Subcutaneous adipose tissue (tissue), 4 donors: ENCODE data around the gene RIMS3. TPM values are rescaled to one million over a fixed set of nuclear protein-coding genes. Genes with fewer than 3 reads are reported as not detected.

ENCODE experiments used
- CTCF ChIP-seq: fragments of 450-650 bp; IDR thresholded peaks from one replicate; pipeline ENCODE4 v1.5.1; 2016; ENCODE audit warnings: low read depth, mild to moderate bottlenecking, control low read depth, antibody characterized with exemption, moderate library complexity
- total RNA-seq, 4 donors: library from RNA; depleted of rRNA; stranded (reverse); fragments of >200 nt; gene quantifications; one replicate each; pipeline ENCODE4 v1.1.0, GENCODE V29; 2016

RIMS3 gene
- total RNA-seq, 4 donors from 2014 or later = 0.33 to 2.7 (median 2.2) TPM

- TF ChIP-seq CTCF = no peak
These were observed 71.3 kb downstream of the RIMS3 start for GRCh38 chr1:40594187-40594531.

DNA sequence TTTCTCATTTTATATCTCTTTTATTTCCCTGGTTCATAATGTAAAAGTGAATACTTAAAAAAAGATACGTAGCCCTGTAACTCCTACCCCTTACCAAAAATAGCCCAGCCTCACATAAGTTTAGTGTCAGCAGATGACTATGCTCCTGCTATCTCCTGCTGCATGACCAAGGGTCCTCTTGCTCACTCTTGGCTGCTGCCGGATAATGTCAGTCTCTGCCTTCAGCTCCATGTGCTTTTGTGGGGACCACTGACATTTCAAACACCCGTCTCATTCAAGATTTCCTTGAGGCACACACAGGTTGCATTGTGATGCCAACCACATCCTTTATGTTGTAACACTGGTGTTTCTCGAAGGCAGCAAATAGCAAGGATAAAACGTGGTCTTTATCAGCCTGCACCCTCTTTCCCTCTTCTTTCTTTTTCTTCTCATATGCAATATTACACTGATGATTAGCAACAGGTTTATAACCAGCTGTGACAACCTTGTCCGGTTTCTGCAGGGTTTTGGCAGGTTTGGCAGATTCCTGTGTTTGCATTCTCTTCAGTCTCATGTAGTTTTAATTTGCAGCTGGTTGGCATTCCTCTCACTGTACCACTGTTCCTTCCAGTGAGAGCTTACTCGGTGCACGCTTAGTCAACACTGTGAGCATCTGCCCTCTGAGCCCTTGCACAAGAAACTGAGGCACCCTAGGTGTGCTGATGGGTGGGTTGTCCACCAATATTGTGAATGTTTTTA lies 71.9 kb downstream of the RIMS3 start:
- TF ChIP-seq CTCF = no peak

DNA sequence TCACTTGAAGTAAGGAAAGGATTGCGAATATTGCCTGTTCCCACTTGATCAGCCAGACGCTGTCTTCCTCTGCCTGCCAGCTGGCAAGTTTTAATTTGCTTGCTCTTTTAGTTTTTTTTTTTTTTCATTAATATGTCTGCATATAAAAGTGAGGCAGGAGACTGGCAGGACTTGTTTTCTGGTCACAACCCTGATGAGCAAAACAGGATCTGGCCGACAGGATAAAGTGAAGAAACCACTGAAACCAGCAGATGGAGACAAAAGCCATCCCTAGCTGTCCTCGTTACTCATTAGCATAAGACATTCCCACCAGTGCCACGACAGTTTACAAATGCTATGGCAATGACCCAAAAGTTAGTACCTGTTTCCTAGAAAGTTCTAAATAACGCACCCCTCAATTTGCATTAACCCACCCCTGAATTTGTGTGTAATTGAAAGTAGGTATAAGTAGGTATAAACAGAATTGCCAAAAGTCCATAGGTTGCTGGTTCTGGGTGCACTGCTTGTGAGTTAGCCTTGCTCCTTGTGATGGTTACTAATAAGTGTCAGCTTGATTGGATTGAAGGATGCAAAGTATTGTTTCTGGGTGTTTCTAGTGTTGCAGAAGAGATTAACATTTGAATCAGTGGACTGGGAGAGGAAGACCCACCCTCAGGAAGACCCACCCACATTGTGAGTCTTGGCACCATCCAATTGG lies 73.2 kb downstream of the RIMS3 start:
- TF ChIP-seq CTCF = no peak

DNA sequence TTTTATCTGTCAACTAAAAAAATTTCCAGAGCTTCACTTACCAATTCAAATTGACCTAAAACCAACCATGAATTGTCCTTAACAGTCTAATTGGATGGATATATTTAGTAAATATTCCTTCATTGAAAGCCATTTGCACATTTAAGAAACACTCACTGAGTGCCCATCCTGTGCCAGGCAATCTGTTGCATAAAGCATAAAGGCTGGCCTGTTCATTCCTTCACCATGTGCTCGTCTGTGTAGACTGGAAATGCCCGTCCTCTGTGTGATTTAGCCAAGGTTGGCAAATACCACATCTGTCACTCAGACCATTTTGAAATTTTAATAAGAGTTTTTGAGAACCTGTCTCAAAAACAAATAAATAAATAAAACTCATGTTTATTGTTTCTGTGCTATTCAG lies 76.9 kb downstream of the RIMS3 start:
- TF ChIP-seq CTCF = no peak

- TF ChIP-seq CTCF = no peak
These were observed 81.5 kb downstream of the RIMS3 start for GRCh38 chr1:40583980-40584379.

DNA sequence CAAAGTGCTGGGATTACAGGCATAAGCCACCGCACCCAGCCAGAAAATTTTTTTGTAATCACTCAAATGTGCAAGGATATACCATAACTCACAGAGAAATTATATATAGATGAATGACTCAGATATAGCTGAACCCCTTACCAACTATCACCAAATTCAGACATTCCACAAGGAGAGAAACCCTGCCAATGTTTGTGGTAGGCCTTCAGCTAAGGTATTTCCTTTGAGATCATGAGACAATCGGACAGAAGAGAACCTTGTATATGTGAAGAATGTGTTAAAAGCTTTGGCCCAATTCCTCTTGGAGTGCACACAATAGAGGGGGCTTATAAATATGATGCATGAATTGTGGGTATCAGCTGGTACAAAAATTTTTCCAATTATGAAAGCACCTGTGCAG lies 83.4 kb downstream of the RIMS3 start:
- no peak for TF ChIP-seq CTCF

GRCh38 chr1:40575336-40575735 lies 90.1 kb downstream of the RIMS3 start:
- no peak for TF ChIP-seq CTCF

Other genes with a start within 250 kb of the RIMS3 start
- gene ZFP69B, start 215.2 kb downstream of the RIMS3 start, total RNA-seq = 1 to 10 TPM in 2 of 4 donors, under 1 TPM in 2; 0.33 to 1.1 (median 0.70) TPM
- gene ZFP69, start 188.4 kb downstream of the RIMS3 start, total RNA-seq = 1 to 10 TPM; 1.7 to 3.4 (median 2.5) TPM
- gene EXO5, start 156.9 kb downstream of the RIMS3 start, total RNA-seq = 10 to 100 TPM in 1 of 4 donors, 1 to 10 TPM in 3; 4.0 to 15.1 (median 7.3) TPM
- gene ZNF684, start 134.0 kb downstream of the RIMS3 start, total RNA-seq = 1 to 10 TPM; 2.9 to 8.2 (median 5.1) TPM
- gene NFYC, start 26.0 kb upstream of the RIMS3 start, total RNA-seq = 10 to 100 TPM; 30.2 to 45.6 (median 43.2) TPM
- gene KCNQ4, start 118.1 kb upstream of the RIMS3 start, total RNA-seq = 1 to 10 TPM in 1 of 4 donors, under 1 TPM in 2, not detected in 1; 0.34 to 1.1 (median 0.49) TPM
- gene CITED4, start 196.7 kb upstream of the RIMS3 start, total RNA-seq = 10 to 100 TPM in 1 of 4 donors, 1 to 10 TPM in 3; 1.7 to 53.9 (median 3.7) TPM